Superior temporal gyrus (tissue), 1 donor: Measurements from ENCODE around the gene AUTS2.

ENCODE experiments used
- DNase-seq: peaks from one replicate; pipeline ENCODE4 v3.0.0-alpha.2; 2016; ENCODE audit errors: extremely low spot score

Gene AUTS2

DNA sequence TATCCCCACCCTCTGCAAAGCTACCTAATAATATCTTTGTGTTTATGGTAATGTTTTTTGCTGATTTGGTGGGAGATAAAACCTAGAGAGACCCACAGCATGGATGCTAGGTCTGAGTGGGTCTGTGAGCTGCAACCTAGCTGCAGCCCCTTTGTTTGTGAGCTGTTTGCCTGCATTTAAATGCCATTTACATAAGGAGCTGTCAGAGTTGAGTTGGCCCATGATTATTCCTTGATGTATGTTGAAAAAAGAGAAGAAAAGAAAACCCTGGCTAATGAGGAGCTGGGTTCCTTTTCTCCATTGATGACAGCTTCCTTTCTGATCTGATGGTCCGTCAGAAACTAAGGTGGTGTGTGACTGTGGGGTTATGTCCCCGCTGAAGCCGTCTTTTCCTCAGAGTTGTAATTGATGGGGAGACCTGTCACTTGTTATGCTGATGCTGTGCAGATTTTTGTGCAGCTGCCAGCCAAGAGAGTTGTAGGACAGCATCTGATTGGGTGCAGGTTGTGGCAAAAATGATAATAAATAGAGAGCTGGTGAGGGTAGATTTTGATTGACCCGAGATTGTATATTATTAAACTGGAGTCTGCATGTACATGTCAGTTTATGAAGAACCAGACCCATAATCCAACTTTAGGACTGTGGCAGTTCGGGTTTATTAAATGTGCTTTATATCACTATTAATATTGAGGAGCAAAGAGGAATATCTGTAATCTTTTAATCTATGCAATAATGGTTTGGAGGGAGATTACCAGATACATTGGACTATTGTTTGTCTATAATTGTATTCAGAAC lies 219.8 kb downstream of the AUTS2 start:
- no peak for DNase-seq

DNA sequence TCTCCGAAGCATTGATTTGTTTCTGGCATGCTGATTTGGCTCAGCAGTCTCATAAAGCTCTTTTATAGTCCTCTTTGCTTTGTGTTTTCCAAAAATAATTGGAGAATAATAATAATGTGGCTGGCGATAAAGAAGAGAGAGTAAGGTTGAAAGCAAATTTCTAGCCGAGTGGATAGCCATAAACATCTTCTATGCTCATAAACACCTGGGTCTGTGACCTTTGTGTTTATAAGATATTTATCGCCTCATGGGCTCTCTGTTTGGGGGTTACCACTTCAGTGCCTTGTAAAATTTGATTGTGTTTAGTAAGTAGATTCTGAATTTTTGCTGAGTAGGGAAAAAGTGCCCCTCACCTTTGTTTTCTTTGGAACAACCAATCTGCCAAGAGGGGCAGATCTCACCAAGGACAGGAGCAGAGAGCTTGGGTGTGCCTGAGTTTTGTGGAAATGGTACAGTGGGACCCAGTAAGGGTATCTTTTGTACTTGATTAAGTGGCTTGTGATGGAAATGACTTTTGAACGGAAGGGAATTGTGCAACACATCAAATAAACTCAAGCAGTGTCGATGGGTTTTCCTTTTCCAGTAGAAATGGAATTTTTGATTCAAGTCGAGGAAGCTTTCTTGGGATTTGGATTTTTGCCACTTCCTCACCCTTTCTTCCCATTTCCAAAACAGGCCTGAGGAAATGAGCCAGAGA lies 220.5 kb downstream of the AUTS2 start:
- DNase-seq, result no peak

DNA sequence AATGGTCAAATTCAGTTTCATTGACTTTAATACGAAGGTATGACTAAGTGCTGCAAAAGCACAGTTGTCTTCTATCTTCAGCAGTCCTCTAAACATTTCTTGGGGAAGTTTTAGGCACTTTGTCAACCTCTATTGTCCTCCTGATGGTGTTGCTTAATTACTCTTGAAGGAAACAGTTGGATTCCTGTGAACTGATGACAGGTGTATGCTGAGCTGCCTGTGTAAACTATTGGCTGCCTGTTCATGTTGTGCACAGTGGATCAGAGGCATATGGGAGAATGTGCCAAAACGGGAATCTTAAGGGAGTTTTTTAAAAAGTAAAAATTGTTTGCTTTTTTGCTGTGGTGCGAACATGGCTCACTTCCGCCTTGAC lies 221.0 kb downstream of the AUTS2 start:
- DNase-seq, result no peak

DNA sequence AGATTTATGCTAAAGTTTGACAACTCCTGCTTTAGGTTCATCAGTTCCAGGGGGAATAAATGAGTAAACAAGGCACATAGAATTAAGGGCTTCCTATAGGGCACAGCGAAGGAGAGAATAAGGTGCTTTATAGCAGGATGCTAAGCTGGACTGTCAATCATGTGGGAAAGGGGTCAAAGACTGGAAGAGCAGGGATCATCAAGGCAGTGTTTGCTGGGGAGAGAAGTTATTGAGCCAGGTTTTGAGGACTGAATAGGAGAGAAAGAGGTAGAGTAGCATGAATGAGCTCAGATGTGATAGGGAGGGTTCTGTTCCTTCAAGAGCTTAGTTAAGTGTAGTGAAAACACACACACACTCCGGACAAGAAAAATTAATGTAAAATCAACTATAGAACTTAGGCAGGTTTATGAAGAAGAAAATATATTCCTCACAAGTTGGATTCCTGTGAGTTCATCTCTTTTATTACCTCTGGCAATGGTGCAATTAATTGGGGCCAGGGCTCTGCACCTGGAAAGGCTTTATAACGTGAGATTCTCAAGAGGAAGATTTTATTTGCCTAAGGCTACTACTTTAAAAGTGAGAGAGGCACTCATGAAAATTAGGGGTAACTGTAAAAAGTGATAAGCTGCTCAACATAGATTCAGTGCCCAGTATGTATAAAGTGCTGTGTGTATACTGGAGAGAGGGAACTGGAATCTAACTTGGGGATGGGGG lies 222.4 kb downstream of the AUTS2 start:
- DNase-seq, result no peak

DNA sequence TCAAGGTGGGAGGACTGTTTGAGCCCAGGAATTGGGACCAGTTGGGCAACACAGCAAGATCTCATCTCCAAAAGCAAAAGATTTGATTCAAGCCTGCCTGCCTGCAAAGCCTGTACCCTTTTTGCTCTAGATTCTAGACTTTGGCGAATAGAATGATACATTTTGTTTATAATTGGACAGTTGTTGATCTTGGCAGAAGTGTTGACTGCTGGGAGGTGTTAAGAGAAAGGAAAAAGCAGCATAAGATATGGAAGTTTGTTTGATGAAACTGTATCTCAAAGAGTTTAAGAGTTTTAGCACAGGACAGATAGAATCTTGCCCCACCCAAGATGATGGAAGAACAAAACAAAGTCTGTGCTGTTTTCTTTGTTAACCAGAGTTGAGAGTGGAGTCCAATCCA lies 224.1 kb downstream of the AUTS2 start:
- no peak for DNase-seq

DNA sequence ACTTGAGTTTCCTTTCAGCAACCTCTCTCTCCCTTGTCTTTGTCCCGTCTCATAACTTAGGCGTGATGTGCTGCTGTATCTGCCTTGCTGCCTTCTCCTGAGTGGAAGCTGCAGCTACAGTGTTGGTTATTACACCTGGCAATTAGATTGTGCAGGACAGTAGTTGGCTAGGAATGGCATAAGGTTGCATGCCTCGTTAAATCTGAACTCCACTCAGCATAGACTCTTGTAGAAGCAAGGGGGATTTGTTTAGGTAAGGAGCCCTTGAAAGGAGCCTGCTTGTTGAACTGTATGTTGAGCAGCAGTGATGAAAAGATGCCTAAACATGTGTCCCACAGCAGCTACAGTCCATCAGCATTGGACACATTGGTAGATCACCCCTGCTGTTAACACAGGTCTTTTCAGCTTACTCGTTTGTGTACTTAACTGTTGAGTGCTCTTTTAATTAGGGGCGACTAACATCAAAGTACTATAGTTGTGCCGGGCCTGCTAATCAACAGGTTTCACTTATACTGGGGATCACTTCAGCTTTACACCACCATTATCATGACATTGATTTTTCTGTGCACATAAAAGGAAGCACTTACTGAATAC lies 225.0 kb downstream of the AUTS2 start:
- DNase-seq, result no peak

DNA sequence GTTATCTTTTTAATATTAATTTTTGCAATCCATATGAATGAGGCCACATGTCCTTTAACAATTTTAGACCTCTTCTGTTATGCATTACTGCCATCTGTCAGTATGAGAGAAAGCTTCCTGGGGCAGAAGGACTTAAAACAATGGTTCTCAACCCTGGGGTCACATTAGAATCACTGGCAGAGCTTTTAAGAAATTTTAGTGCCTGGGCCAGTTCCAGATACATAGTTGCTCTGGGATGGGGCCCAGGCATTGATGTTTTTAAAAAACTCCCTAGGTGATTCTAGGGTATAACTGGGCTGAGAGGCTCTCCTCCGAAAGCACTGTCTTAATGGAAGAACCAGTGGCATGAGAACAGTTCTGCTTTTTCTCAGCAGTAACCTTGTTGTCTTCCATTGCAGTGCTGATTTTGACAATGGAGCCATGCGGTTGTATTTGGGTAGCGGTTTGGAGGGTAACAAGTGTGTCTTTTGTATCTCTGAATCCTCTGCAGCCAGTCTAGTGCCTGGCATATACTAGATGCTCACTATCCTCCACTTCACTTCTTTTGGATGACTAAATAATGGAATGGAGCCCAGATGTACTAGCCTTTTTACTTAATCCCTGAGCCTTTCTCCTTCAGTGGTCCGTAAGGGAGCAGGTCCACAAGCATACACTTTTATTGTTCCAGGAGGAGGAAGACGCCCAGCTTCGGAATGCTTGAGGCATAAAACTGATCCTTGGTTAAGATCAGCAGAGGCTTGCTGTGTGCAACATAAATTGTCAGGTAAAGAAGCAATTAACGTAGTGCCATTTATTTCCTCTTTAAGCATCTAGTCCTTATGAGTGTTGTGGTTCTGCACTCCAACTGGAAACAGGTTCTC lies 227.1 kb downstream of the AUTS2 start:
- DNase-seq, result peak; percentile 52

DNA sequence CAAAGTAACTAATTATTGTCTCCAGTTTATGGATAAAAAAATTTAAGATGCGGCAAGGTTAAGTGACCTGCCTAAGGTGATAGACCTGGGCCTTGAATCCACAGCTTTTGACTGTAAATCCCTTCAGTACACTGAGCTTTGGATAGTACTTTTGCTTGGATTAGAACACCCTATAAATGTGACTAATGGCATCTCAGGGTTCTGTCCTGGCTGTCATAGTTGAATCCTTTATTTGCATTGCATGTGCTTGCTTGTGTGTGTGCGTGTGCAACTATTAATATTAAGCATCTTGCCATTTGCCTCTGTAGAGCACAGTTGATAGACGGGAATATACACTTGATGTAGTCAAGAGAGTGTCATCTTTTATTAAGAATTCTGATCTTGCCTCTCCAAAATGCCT lies 228.0 kb downstream of the AUTS2 start:
- DNase-seq, result no peak

DNA sequence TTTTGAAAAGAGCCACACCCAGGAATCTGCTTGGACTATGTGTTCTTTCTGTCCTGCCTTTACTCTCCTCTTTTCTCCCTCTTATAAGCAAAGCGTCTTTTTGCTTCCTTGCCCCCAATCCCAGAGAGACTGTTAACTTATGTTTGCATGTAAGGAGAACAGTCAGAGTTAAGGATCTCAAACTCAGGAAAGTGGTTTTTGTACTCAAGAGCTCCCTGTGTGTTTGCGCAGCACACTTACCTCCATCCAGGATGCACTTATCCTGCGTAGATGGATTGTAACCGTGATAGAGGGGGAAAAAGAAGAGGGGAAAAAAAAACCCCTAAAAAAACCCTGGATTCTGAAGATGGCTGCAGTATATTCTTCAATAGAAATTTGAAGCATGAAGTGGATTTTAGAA lies 228.9 kb downstream of the AUTS2 start:
- no peak for DNase-seq

DNA sequence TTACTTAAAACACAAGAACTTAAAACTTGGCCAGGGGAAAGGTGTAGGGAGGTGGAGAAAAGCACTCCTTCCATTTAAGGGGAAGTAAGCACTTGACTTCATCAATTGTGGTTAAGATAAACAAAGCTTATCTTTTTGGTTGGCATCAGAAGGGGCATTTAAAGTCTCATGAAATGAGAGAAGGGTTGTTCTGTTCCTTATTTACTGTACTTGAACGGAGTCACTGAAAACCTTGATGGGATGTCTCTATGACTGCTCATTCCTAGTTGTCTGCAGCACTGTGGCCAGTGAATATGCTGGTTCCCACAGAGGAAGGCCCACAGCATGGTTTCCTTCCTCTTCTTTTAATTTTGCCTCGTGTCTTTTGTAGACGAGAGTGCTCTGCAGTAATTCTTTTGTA lies 229.3 kb downstream of the AUTS2 start:
- no peak for DNase-seq

DNA sequence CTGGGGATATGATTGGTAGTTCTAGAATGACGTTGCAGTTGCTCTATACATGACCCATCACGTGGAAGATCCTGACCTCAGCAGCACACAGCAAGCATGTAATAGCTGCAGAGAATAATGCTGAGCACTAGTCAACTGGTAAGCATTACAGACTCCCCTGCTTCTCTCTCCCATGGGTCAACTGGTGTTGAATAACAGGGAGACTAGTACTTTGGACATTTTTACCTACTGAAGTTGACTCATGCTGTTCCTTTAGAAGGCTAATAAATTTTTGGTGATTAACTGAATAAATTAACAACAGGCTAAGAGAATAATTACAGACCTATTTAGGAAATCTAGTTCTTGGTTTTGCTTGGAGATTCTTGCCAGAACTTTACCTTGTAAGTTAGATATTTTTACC lies 234.1 kb downstream of the AUTS2 start:
- DNase-seq, result no peak

DNA sequence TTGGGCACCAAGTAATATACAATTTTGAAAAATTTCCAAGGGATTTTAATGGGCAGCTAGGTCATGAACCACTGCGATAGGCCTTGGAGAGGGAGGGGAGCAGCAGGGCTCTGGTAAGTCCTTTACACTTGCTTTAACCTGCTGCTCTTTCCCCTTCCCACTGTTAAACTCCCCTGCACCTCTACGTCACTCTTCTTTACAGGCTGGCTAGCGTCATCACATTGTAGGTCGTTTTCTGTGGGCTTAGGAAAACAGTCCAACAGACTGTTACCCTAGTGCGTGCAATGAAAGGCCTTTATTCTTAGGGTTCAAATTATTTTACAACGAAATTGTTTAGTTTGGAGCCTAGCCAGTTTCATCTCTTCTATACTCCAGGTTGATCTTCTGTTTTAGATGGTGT lies 235.7 kb downstream of the AUTS2 start:
- no peak for DNase-seq

DNA sequence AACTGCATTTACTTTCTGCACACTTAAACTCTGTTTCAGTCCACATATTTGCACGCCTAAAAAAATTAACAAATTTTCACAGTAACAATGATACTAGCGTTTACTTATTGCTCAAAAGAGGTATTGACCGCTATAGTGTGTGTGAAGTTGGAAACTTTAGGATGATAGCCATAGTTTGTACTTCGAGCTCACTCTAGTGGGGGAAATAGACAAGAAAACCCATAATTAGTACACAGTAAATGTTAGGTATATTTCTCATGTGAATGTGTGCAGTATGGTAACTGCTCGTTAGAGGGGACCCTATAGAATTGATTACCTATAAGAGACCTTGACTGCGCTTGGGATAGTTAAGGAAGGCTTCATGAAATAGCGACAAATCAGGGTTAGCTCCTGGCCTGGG lies 238.4 kb downstream of the AUTS2 start:
- DNase-seq, result no peak

DNA sequence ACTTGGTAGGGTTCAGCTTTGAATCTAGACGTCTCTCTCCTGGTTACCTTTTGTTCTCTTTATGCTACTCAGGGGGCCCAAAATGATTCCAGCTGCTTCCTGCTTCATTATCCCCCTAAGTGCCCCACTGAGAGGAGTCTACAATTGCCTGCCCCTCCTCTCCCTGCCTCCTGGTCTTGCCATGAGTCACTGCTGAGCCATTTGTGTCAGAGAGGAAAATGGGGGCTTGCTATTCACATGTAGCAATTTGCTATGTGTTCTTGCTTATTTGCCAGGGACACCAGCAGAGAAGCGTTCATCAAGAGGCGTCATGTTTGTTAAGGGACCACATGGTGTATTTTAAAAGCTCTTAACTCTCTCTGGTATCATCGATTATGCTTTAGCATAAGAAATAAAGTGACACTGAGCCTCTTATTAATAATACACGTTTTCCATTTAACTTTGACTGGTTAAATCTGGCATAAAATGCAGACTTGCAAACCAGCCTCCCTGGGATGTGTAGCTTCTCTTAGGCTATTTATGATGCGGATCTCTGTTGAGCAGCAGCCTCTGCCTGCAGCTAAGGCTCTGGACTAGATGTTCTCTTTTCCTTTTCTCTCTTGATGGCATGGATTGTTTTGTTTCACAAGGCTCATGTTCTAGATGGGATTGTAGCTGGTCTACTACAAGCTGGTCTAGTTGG lies 239.3 kb downstream of the AUTS2 start:
- DNase-seq, result no peak

DNA sequence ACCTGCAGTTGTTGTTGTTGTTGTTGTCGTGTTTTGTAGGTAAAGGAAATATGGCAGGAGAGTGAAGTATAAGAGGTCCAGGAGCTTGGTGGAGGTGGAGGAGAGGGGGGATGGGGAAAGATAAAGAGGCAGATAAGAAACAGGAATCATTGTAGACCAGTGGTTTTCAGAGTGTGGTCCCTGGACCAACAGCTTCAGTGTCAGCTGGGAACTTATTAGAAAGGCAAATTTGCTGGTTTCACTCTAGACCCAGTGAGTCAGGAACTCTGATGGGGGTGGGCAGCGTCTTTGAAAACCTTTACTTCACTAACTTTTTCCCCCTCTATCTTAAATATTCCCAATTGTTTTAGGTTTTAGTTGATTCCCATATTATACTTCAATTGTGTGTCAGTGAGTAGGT lies 241.5 kb downstream of the AUTS2 start:
- DNase-seq, result no peak

DNA sequence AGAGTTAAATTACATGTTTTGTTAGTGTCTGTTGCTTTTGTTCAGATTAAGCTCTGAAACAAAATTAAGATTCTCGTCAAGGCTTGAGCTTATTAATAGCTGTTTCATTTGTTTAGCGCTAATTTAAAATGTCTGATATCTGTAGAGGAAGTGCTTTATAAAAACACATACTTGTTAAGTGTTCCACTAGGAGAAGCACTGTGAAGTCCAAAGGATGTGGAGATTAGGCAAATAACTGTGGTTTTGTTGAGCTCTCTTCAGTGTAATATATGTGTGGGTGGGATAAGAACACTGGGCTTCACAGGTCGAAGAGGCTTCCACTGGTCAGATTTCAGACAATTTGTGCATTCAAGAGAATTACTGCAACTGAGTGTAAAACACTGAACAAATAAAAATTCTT lies 242.0 kb downstream of the AUTS2 start:
- DNase-seq, result no peak

DNA sequence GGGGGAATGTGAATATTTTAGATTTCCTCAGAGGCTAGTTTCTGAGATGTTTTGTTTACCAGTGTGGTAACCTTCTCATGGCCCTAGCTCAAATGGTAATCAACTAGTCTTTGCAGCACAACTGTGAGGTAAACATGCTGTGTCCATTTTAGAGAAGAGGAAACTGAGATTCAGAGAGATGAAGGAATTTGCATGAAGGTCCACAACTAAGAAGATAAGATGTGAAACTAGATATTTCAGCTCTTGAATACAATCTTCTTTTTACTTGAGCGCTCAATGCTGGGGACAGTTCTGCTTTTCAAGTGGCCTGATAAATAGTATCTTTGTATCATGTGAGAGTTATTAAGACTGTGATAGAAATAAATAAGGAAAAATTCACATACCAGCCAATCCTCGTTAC lies 245.4 kb downstream of the AUTS2 start:
- DNase-seq, result no peak

DNA sequence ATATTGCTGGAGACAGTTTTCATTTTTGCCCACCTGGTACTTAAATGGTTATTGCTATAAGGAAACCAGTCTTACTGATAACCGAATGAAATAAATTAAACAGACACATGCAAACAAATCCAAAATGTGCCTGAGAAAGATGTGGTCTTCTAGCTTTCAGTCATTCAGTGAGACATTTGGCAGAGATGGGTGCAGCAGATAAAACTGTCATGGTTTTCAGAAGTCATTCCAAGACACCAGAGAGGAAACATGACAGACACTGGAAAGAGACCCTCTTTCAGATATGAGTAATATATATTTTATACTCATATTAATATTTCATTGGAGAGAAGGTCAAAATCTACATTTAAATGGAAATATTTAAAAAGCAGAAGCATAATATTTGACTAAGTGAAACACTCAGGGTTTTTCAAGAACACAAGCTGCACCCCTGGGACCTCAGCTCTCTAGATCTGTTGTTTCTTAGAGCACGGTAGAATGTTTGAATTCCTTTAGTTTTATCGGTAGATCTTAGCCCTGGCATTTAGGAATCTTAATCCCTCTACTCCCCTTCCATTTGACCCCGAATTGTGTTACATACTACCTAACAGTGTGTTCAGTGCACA lies 246.1 kb downstream of the AUTS2 start:
- DNase-seq, result no peak

DNA sequence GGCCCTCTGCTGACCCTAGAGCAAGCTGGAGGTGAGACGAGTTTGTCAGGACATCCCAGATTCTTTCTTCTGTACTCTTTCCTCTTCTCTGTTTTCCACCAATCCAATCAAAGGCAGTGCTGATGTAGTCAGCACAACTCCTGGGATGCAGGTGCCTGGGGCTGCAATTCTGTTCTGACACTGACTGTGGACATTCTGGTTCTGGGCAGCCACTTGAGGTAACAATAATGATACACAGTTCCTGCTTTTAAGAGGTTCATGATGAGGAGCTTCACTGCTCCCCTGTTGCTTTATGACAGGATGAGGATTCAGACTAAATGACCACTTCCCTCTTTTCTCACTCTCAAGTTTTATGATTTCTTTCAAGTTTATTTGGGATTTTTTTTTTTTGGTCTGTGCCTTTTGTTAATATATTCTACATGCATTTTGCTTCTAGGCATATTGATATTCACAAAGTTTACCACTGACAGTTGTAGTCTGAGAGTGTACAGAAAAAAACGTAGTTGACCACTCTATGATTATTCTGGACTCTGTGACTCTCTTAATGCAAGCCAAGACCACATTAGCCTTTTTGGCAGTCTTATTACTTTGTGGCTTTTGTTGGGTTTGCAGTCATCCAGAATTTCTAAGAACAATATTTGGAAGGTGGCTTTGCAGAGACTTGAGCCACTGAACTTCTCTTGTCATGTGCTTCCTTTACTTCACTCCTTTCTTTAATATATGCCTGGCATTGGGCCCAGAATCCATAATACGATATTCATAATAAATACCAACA lies 247.6 kb downstream of the AUTS2 start:
- DNase-seq, result no peak
